ENCODE measurements around the gene HOXC12.

DNA sequence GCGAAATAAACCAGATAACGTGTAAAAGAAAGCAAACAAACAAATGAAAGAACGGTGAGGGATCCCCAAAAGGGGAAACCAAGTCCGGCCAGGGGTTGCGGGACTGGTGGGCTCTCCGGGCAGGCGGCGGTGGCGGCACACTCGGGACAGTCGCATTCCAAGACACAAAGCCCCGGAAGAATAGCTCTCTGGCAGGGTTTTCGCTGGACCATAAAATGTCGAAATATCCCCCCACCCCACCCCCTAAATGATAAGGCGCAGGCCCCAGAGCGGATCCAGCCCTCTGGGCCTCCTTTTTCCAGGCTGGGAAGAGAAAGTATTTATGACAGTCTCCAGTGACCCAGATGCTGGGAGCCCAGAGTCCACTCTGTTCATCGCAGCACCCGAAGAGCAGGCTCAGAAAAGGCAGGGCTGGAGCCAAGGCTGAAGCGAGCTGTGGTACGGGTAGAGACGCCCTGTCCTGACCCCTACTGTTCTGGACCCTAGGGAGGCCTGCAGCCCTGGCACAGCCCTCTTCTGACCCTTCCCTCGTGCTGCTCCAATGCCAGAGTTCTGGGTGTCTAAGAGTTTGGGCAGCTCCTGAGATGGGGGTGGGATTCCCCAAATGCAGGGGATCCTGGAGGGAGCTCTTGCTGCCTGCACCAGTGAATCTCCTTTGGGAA lies 52.0 kb downstream of the HOXC12 start:
- TF ChIP-seq, protein P1, sequence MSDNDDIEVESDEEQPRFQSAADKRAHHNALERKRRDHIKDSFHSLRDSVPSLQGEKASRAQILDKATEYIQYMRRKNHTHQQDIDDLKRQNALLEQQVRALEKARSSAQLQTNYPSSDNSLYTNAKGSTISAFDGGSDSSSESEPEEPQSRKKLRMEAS (IDR thresholded peaks at IDR 0.05) = no peak
- TF ChIP-seq, protein P2, sequence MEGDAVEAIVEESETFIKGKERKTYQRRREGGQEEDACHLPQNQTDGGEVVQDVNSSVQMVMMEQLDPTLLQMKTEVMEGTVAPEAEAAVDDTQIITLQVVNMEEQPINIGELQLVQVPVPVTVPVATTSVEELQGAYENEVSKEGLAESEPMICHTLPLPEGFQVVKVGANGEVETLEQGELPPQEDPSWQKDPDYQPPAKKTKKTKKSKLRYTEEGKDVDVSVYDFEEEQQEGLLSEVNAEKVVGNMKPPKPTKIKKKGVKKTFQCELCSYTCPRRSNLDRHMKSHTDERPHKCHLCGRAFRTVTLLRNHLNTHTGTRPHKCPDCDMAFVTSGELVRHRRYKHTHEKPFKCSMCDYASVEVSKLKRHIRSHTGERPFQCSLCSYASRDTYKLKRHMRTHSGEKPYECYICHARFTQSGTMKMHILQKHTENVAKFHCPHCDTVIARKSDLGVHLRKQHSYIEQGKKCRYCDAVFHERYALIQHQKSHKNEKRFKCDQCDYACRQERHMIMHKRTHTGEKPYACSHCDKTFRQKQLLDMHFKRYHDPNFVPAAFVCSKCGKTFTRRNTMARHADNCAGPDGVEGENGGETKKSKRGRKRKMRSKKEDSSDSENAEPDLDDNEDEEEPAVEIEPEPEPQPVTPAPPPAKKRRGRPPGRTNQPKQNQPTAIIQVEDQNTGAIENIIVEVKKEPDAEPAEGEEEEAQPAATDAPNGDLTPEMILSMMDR (IDR thresholded peaks at IDR 0.05; ENCODE audit: low read depth, low read length, missing input control) = no peak
- TF ChIP-seq JUND (IDR thresholded peaks at IDR 0.05) = no peak

Measured in liver (tissue), 3 donors.